Ovary (tissue), 10 donors: ENCODE results near the gene VEGFB. TPM values are rescaled to one million over a fixed set of nuclear protein-coding genes. Genes with fewer than 3 reads are reported as not detected.

Experiments
- DNase-seq, 5 donors: peaks; one replicate each; pipeline ENCODE4 v3.0.0-alpha.2; 2019 to 2020
- H3K27ac ChIP-seq, 2 donors: fragments of 200-600 bp; one replicate each; pipeline versions ENCODE4 v1.5.1 to v1.8.0; 2019 to 2022
- H3K27me3 ChIP-seq: fragments of 200-600 bp; one replicate; pipeline ENCODE4 v1.8.0; 2022
- H3K36me3 ChIP-seq: fragments of 200-600 bp; sonication (generic); one replicate; pipeline ENCODE4 v1.5.1; 2019
- H3K4me1 ChIP-seq: one replicate; pipeline ENCODE4 v1.8.1; 2013; ENCODE audit warnings: mild to moderate bottlenecking, moderate library complexity; ENCODE audit not compliant: insufficient read depth
- H3K4me3 ChIP-seq: fragments of 200-600 bp; sonication (generic); one replicate; pipeline ENCODE4 v1.5.1; 2017
- H3K9me3 ChIP-seq, 2 donors: fragments of 200-600 bp in 1 of 2; sonication (generic) in 1 of 2; one replicate each; pipeline versions ENCODE4 v1.5.1 to v1.8.1; 2013 to 2019; ENCODE audit warnings: mild to moderate bottlenecking in 1 of 2, moderate library complexity in 1 of 2
- EP300 ChIP-seq: sonication (generic); formaldehyde crosslinking; IDR thresholded peaks from one replicate; pipeline ENCODE4 v1.6.1; 2017; ENCODE audit warnings: antibody characterized with exemption
- POLR2A ChIP-seq: fragments of 450-650 bp; IDR thresholded peaks from one replicate; pipeline ENCODE4 v1.6.1; 2017; ENCODE audit warnings: antibody characterized with exemption, mild to moderate bottlenecking, moderate library complexity
- WGBS, 3 donors: extraction: QIAGEN DNeasy Blood & Tissue Kit in 1 of 3; methylation state at CpG; one replicate each; pipeline versions ENCODE4 v1.1.5 to v1.1.7; 2013 to 2017; 5-methylcytosine and 5-hydroxymethylcytosine counted together
- intact Hi-C, 4 donors: fragments of 100-400 bp; cut with DNase I; formaldehyde crosslinking; loops; one replicate each; pipeline versions ENCODE4 v1.11.0 to v1.15.1; 2022 to 2023
- long read RNA-seq, 3 donors: library from polyadenylated mRNA in 2 of 3; unstranded in 2 of 3; transcript quantifications; one replicate each; pipeline ENCODE4 v2.0.0 and lab custom pipeline, GENCODE V29; 2021 to 2026
- polyA plus RNA-seq, 2 donors: library from polyadenylated mRNA; stranded (reverse); fragments of 200-250 nt in 1 of 2; fragments of 350-450 nt in 1 of 2; fragmentation: Illumina TruSeq in 1 of 2; extraction: RNeasy Lipid Tissue Mini Kit (QIAGEN cat#74804) in 1 of 2; gene quantifications; one replicate each; pipeline ENCODE4 v1.2.3, GENCODE V29; 2013 to 2014
- total RNA-seq, 7 donors: library from RNA; depleted of rRNA in 2 of 7; stranded (reverse); fragments of >200 nt in 2 of 7; fragmentation: NEBNext Ultra II Directional in 3 of 7; extraction: Animal tissue kit (Norgen Biotek cat#: 25700) in 3 of 7; gene quantifications; one replicate each; pipeline versions ENCODE4 v1.1.0 to v1.2.4, GENCODE V29; 2016 to 2023
- TF ChIP-seq, protein P1 (sequence below), 3 donors: fragments of 450-650 bp in 2 of 3; fragments of 200-600 bp in 1 of 3; IDR thresholded peaks; one replicate each; pipeline versions ENCODE4 v1.5.1 to v1.8.0; 2016 to 2022; ENCODE audit warnings: antibody characterized with exemption in 3 of 3, mild to moderate bottlenecking in 1 of 3
- donor health status: DM: no; HTN: no; CAD: no; lungs with moderate emphysema.
- donor health status: DM: no; HTN: no; CAD: no.
- donor health status: Bipolar disorder and iron deficiency.
- donor health status: DM: yes; HTN: yes; CAD: no.
- donor health status: DM: no; HTN: no; CAD: no.
- donor health status: DM: yes; HTN: yes; CAD: no.

VEGFB gene, protein sequence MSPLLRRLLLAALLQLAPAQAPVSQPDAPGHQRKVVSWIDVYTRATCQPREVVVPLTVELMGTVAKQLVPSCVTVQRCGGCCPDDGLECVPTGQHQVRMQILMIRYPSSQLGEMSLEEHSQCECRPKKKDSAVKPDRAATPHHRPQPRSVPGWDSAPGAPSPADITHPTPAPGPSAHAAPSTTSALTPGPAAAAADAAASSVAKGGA
- total RNA-seq: 100 to 1,000 TPM in 5 of 7 donors, 10 to 100 TPM in 2; 27.4 to 164 (median 125) TPM
- polyA plus RNA-seq: 100 to 1,000 TPM in 1 of 2 donors, 10 to 100 TPM in 1; 81.9 to 124 TPM
- long read RNA-seq, donor 1, partial matches to known transcripts: 10 of 21 reads
- long read RNA-seq, donor 1, other reads (novel, unspliced or antisense): 1 of 21 reads
- long read RNA-seq, donor 2, transcript VEGFB-201 (7 exons, 1,380 nt): major isoform, 16 of 19 reads
- long read RNA-seq, donor 2, partial matches to known transcripts: 0 of 19 reads
- long read RNA-seq, donor 2, other reads (novel, unspliced or antisense): 0 of 19 reads
- long read RNA-seq, donor 3, transcript VEGFB-202 (7 exons, 979 nt): minor isoform, 34 of 160 reads
- long read RNA-seq, donor 3, transcript VEGFB-201 (7 exons, 1,380 nt): major isoform, 89 of 160 reads
- long read RNA-seq, donor 3, partial matches to known transcripts: 18 of 160 reads
- long read RNA-seq, donor 3, other reads (novel, unspliced or antisense): 17 of 160 reads

GRCh38 chr11:64233913-64234586 lies at the start of gene VEGFB:
VEGFB (plus strand) TSS chr11:64234584; CDS start chr11:64234834, 250 bp downstream.
- DNase-seq: peak; percentile 78 to 83 (median 81)
- Histone ChIP-seq H3K27me3 (no peaks in the 10 kb centered on the region), H3K4me1 (peaks cover 14% of the 10 kb centered on the region), H3K9me3 (no peaks in the 10 kb centered on the region), H3K4me3 (peak within 1 kb of the TSS; percentile 71), H3K36me3 (no peaks in the 10 kb centered on the region), H3K27ac (peak within 1 kb of the TSS; percentile 87 to 88)
- 1 to 18% (median 3%) methylated on average over 5 to 43 of the region's 62 CpGs for WGBS, 3 donors
- TF ChIP-seq EP300 (no peak), POLR2A (peak; percentile 39)
- intact Hi-C loops: no loop called here

GRCh38 chr11:64185175-64185692 lies 49.1 kb upstream of the VEGFB start:
- intact Hi-C loops: no loop called here
- Histone ChIP-seq H3K27me3 (no peaks in the 10 kb centered on the region), H3K36me3 (no peaks in the 10 kb centered on the region), H3K4me3 (peak overlapping the region; percentile 72), H3K4me1 (peaks cover 10% of the 10 kb centered on the region), H3K27ac (peak overlapping the region; percentile 76 to 98), H3K9me3 (no peaks in the 10 kb centered on the region)
- 0 to 1% (median 0%) methylated on average over 43 to 52 of the region's 52 CpGs for whole genome bisulfite sequencing, 3 donors
- peak in 3 of 5 donors; percentile 88 to 91 (median 89) for DNase-seq
- TF ChIP-seq, protein P1, sequence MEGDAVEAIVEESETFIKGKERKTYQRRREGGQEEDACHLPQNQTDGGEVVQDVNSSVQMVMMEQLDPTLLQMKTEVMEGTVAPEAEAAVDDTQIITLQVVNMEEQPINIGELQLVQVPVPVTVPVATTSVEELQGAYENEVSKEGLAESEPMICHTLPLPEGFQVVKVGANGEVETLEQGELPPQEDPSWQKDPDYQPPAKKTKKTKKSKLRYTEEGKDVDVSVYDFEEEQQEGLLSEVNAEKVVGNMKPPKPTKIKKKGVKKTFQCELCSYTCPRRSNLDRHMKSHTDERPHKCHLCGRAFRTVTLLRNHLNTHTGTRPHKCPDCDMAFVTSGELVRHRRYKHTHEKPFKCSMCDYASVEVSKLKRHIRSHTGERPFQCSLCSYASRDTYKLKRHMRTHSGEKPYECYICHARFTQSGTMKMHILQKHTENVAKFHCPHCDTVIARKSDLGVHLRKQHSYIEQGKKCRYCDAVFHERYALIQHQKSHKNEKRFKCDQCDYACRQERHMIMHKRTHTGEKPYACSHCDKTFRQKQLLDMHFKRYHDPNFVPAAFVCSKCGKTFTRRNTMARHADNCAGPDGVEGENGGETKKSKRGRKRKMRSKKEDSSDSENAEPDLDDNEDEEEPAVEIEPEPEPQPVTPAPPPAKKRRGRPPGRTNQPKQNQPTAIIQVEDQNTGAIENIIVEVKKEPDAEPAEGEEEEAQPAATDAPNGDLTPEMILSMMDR (IDR thresholded peaks at IDR 0.05): peak; percentile 13 to 92 (median 86)
- peak; percentile 97 for TF ChIP-seq POLR2A
- no peak for TF ChIP-seq EP300

- intact Hi-C loops: no loop called here
- peak within 1 kb of the TSS; percentile 87 to 99 for H3K27ac ChIP-seq
- no peaks in the 10 kb centered on the region for H3K36me3 ChIP-seq
- H3K27me3 ChIP-seq: no peaks in the 10 kb centered on the region
- H3K4me1 ChIP-seq: peaks cover 10% of the 10 kb centered on the region
- no peak for TF ChIP-seq EP300
- TF ChIP-seq, protein P1 (IDR thresholded peaks at IDR 0.05): peak in 2 of 3 donors; percentile 36 to 41
- peak; percentile 47 for TF ChIP-seq POLR2A
- H3K9me3 ChIP-seq: no peaks in the 10 kb centered on the region
- peak; percentile 99 to 100 (median 99) for DNase-seq
- peak within 1 kb of the TSS; percentile 72 for H3K4me3 ChIP-seq
- WGBS, 3 donors: 0 to 1% (median 0%) methylated on average over 38 to 74 of the region's 74 CpGs
Observed at GRCh38 chr11:64185693-64186491, 48.5 kb upstream of the VEGFB start, which contains the start of gene STIP1. STIP1 (plus strand) TSS chr11:64186171; CDS start chr11:64186262, 91 bp downstream.

GRCh38 chr11:64186492-64187165 lies 47.8 kb upstream of the VEGFB start:
- TF ChIP-seq, protein P1 (IDR thresholded peaks at IDR 0.05): no peak
- TF ChIP-seq POLR2A: no peak
- no peak for TF ChIP-seq EP300
- Histone ChIP-seq H3K4me1 (peaks cover 10% of the 10 kb centered on the region), H3K9me3 (no peaks in the 10 kb centered on the region), H3K4me3 (no peak overlapping the region), H3K27me3 (no peaks in the 10 kb centered on the region), H3K36me3 (no peaks in the 10 kb centered on the region), H3K27ac (peak overlapping the region; percentile 87 to 99)
- DNase-seq: no peak
- intact Hi-C loops: no loop called here
- 1% methylated on average over 33 to 48 of the region's 48 CpGs for WGBS, 3 donors
